GM12878 (cell line): Measurements from ENCODE around the gene IRAK4.

ENCODE experiments used
- E2F4 ChIP-seq: IDR thresholded peaks from 2 replicates; pipeline ENCODE4 v1.6.1; 2012; ENCODE audit warnings: low read depth, low read length, improper control_type of control experiment
- IRF5 ChIP-seq: fragments of 450-650 bp; IDR thresholded peaks from 2 replicates; pipeline ENCODE4 v1.6.1; 2017; ENCODE audit warnings: borderline replicate concordance
- POLR2AphosphoS5 ChIP-seq: IDR thresholded peaks from 2 replicates; pipeline ENCODE4 v1.6.1; 2011; ENCODE audit warnings: mild to moderate bottlenecking, low read length, inconsistent platforms
- POU2F2 ChIP-seq: IDR thresholded peaks from 3 replicates; pipeline ENCODE4 v1.6.1; 2011; ENCODE audit warnings: low read depth, mild to moderate bottlenecking, low read length, borderline replicate concordance

- TF ChIP-seq IRF5 (no peak), POU2F2 (no peak), POLR2AphosphoS5 (no peak), E2F4 (no peak)
These were observed 3.8 kb downstream of the IRAK4 start for GRCh38 chr12:43762596-43762995.
